Jurkat, Clone E6-1 (cell line): ENCODE measurements around the gene CORO2B. TPM values are rescaled to one million over a fixed set of nuclear protein-coding genes. Genes with fewer than 3 reads are reported as not detected.

Source experiments
- DNase-seq: peaks from one replicate; pipeline ENCODE4 v3.0.0-alpha.2; 2011; ENCODE audit warnings: low read depth, low spot score
- H3K4me3 ChIP-seq: 2 replicates; pipeline ENCODE4 v1.5.1; 2011; ENCODE audit warnings: mild to moderate bottlenecking, low read length, control low read depth, moderate library complexity
- polyA plus RNA-seq: library from polyadenylated mRNA; unstranded; fragments of >200 nt; gene quantifications from one replicate; pipeline ENCODE4 v1.2.1, GENCODE V29; 2012; ENCODE audit warnings: missing spikeins; ENCODE audit not compliant: insufficient read length, insufficient read depth

CORO2B gene
- polyA plus RNA-seq: not detected

GRCh38 chr15:68578980-68579935 is at the start of gene CORO2B:
Gene CORO2B (plus strand): TSS chr15:68578993. CDS start chr15:68579263, 270 bp downstream.
- H3K4me3 ChIP-seq: no peak within 1 kb of the TSS
- no peak for DNase-seq

- DNase-seq: no peak
- H3K4me3 ChIP-seq: no peak overlapping the region
These were observed 47.2 kb upstream of the CORO2B start for GRCh38 chr15:68531387-68532179.

- H3K4me3 ChIP-seq: no peak overlapping the region
- no peak for DNase-seq
These were observed 42.3 kb upstream of the CORO2B start for GRCh38 chr15:68536331-68537095.

GRCh38 chr15:68537097-68537496 is 41.7 kb upstream of the CORO2B start:
- DNase-seq: no peak
- H3K4me3 ChIP-seq: no peak overlapping the region

GRCh38 chr15:68537506-68537905 is 41.3 kb upstream of the CORO2B start:
- no peak for DNase-seq
- H3K4me3 ChIP-seq: no peak overlapping the region

GRCh38 chr15:68538311-68538710 is 40.5 kb upstream of the CORO2B start:
- H3K4me3 ChIP-seq: no peak overlapping the region
- DNase-seq: no peak

GRCh38 chr15:68541743-68542142 is 37.0 kb upstream of the CORO2B start:
- no peak overlapping the region for H3K4me3 ChIP-seq

GRCh38 chr15:68542348-68542747 is 36.4 kb upstream of the CORO2B start:
- no peak overlapping the region for H3K4me3 ChIP-seq
- DNase-seq: no peak

More at GRCh38 chr15:68541743-68542142, 37.0 kb upstream of the CORO2B start:
- DNase-seq: no peak

GRCh38 chr15:68542771-68543164 is 36.0 kb upstream of the CORO2B start:
- no peak for DNase-seq
- H3K4me3 ChIP-seq: no peak overlapping the region

- no peak overlapping the region for H3K4me3 ChIP-seq
- DNase-seq: no peak
These were observed 35.4 kb upstream of the CORO2B start for GRCh38 chr15:68543165-68544008.

GRCh38 chr15:68546318-68546717 is 32.5 kb upstream of the CORO2B start:
- no peak overlapping the region for H3K4me3 ChIP-seq
- DNase-seq: no peak

- DNase-seq: no peak
- H3K4me3 ChIP-seq: no peak overlapping the region
These were observed 30.4 kb upstream of the CORO2B start for GRCh38 chr15:68548364-68548763.

- DNase-seq: no peak
- H3K4me3 ChIP-seq: no peak overlapping the region
These were observed 28.8 kb upstream of the CORO2B start for GRCh38 chr15:68550004-68550403.

- no peak overlapping the region for H3K4me3 ChIP-seq
- DNase-seq: peak; percentile 46
These were observed 28.1 kb upstream of the CORO2B start for GRCh38 chr15:68550498-68551295.

GRCh38 chr15:68551296-68551635 is 27.5 kb upstream of the CORO2B start:
- DNase-seq: no peak
- H3K4me3 ChIP-seq: no peak overlapping the region

- DNase-seq: no peak
- no peak overlapping the region for H3K4me3 ChIP-seq
These were observed 26.4 kb upstream of the CORO2B start for GRCh38 chr15:68552344-68552743.

GRCh38 chr15:68552773-68553172 is 26.0 kb upstream of the CORO2B start:
- no peak overlapping the region for H3K4me3 ChIP-seq
- DNase-seq: no peak
